SKM-1 (cell line): ENCODE measurements around the gene NPDC1.
"Not testable (repeated sequence)": the region's sequence is repeated elsewhere in the genome, so short reads cannot be mapped to it uniquely, and the experiment has no call there.

Experiments
- DNase-seq: peaks from one replicate; lab custom pipeline; 2025; ENCODE audit not compliant: unreplicated experiment; lab: John Stamatoyannopoulos, UW

NPDC1 gene

GRCh38 chr9:137075275-137075775 lies 29.3 kb upstream of the NPDC1 start:
- DNase-seq = no peak

GRCh38 chr9:137074657-137075274 lies 28.8 kb upstream of the NPDC1 start:
- no peak for DNase-seq

- no peak for DNase-seq
Measured at GRCh38 chr9:137073992-137074399, 28.0 kb upstream of the NPDC1 start.

- no peak for DNase-seq
Measured at GRCh38 chr9:137071282-137071681, 25.3 kb upstream of the NPDC1 start.

- no peak for DNase-seq
Measured at GRCh38 chr9:137070906-137071275, 24.9 kb upstream of the NPDC1 start.

- peak; percentile 80 for DNase-seq
Measured at GRCh38 chr9:137070201-137070905, 24.4 kb upstream of the NPDC1 start, which contains the start of gene SAPCD2. Gene SAPCD2, minus strand, starts transcription at chr9:137070557. Its CDS starts 97 bp downstream, at chr9:137070460.

GRCh38 chr9:137069508-137070091 lies 23.6 kb upstream of the NPDC1 start:
- no peak for DNase-seq

- no peak for DNase-seq
Measured at GRCh38 chr9:137068539-137069507, 22.8 kb upstream of the NPDC1 start.

- DNase-seq = peak; percentile 51
Measured at GRCh38 chr9:137067860-137068538, 22.0 kb upstream of the NPDC1 start.

GRCh38 chr9:137066096-137066861 lies 20.3 kb upstream of the NPDC1 start:
- no peak for DNase-seq

GRCh38 chr9:137065336-137065967 lies 19.5 kb upstream of the NPDC1 start:
- DNase-seq = no peak

- DNase-seq = no peak
Measured at GRCh38 chr9:137064880-137065164, 18.8 kb upstream of the NPDC1 start.

- peak; percentile 17 for DNase-seq
Measured at GRCh38 chr9:137064027-137064879, 18.3 kb upstream of the NPDC1 start.

GRCh38 chr9:137063311-137064026 lies 17.5 kb upstream of the NPDC1 start:
- no peak for DNase-seq

GRCh38 chr9:137062798-137063197 lies 16.8 kb upstream of the NPDC1 start:
- DNase-seq = not testable (repeated sequence)

GRCh38 chr9:137062384-137062783 lies 16.4 kb upstream of the NPDC1 start:
- DNase-seq = no peak

GRCh38 chr9:137058521-137059234 lies 12.7 kb upstream of the NPDC1 start:
- no peak for DNase-seq
